Measurements from ENCODE around the gene MAP7D2. TPM values are rescaled to one million over a fixed set of nuclear protein-coding genes. Genes with fewer than 3 reads are reported as not detected.

Gene MAP7D2
- total and polyA plus RNA-seq, 2 of the 4 experiments (the other 2 are of a cell fraction), result 0.18 to 0.19 TPM

DNA sequence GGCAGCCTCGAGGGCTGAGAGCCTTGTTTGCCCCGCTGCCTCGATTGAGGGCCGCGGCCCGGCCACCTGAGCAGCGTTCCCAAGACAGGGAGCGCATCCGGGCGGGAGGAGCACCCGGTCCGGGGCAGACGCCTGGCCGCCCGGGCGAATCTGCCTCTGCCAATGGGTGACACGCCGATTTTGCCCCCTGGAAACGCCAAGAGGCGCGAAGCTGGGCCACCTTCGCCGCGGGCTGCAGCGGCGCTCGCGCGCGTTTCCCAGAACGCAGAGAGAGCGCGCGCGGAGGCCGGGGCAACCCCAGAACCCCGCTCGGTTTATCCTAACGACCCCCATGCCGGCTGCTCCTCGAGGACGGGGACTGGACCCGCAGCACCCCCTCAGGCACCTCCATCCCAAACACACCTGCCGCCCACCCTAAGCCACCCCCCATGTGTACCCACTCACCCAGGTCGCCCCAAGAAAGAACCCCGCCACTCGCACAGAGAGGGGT is 575 bp downstream of the MAP7D2 start:
- no peak overlapping the region for H2BK15ac ChIP-seq (ENCODE audit: low read depth, low read length)
- no peak overlapping the region for H4K91ac ChIP-seq (ENCODE audit: insufficient read depth, low read depth, low read length)
- H3K4me1 ChIP-seq (ENCODE audit: control insufficient read depth, insufficient read depth, low read length), result no peaks in the 10 kb centered on the region
- H2BK120ac ChIP-seq (ENCODE audit: low read depth, low read length), result no peak overlapping the region
- CTCF ChIA-PET, result no interaction called here
- no peak overlapping the region for H3K9ac ChIP-seq (ENCODE audit: low read depth, low read length)
- BruUV-seq (replicated peaks), result no TSS peak
- H2BK20ac ChIP-seq (ENCODE audit: low read depth, low read length), result no peak overlapping the region
- WGBS, 2 experiments (ENCODE audit: extremely low coverage in 2 of 2, insufficient read length in 1 of 2), result 31% methylated on average over 16 of the region's 47 CpGs; no CpG with 5 or more reads in 1 of the 2 experiments
- intact Hi-C loops (cut with micrococcal nuclease), result loop anchor here (5.0 kb wide), 1 partner anchor 124 kb away; the partner anchor contains the start of gene BCLAF3
- H2AFZ ChIP-seq (replicated peaks; ENCODE audit: low read length, poor library complexity), result peak overlapping the region; percentile 56
- H4K5ac ChIP-seq (ENCODE audit: low read depth, low read length), result no peak overlapping the region
- no peaks in the 10 kb centered on the region for H3K79me1 ChIP-seq (ENCODE audit: low read depth in 1 of 2, low read length in 2 of 2)
- H3K9me3 ChIP-seq (ENCODE audit: control insufficient read depth, insufficient read depth, low read length), result peaks cover 8% of the 10 kb centered on the region; the same call in 1 of the 2 replicates
- dilution Hi-C loops (cut with HindIII; ENCODE audit: low sequenced_read_pairs, unreplicated experiment), result no loop called here
- no peak overlapping the region for H3K18ac ChIP-seq (ENCODE audit: low read depth, low read length)
- TF ChIP-seq RCOR1 (IDR thresholded peaks at IDR 0.05; ENCODE audit: insufficient replicate concordance, low read length) (no peak), FOS (IDR thresholded peaks at IDR 0.05; ENCODE audit: low read depth, low read length) (no peak), MXI1 (IDR thresholded peaks at IDR 0.05; ENCODE audit: borderline replicate concordance, low read depth, low read length) (no peak), CEBPB (IDR thresholded peaks at IDR 0.05; ENCODE audit: low read depth, low read length) (no peak), NFE2L2 (IDR thresholded peaks at IDR 0.05; ENCODE audit: low read depth, low read length) (no peak), MAFK (IDR thresholded peaks at IDR 0.05; ENCODE audit: low read depth, low read length) (no peak), MAZ (IDR thresholded peaks at IDR 0.05; ENCODE audit: borderline replicate concordance, low read depth, low read length) (no peak)
- H3K4ac ChIP-seq (ENCODE audit: low read depth, low read length), result no peak overlapping the region
- POLR2A ChIA-PET (ENCODE audit: unreplicated experiment), result no interaction called here
- no peak overlapping the region for H3K23ac ChIP-seq (ENCODE audit: low read depth, low read length)
- H3K56ac ChIP-seq (ENCODE audit: extremely low read depth, insufficient read depth, low read length), result no peak overlapping the region
- in situ Hi-C loops (cut with MboI; ENCODE audit: low sequenced_read_pairs), result loop anchor here (25.0 kb wide), 2 partner anchors 529 to 1729 kb away; no protein-coding TSS in a partner anchor
- no peaks in the 10 kb centered on the region for H3K36me3 ChIP-seq (ENCODE audit: control insufficient read depth, insufficient read depth, low read length)
- H2AK5ac ChIP-seq (ENCODE audit: low read depth, low read length), result no peak overlapping the region
- H2BK5ac ChIP-seq (ENCODE audit: low read depth, low read length, poor library complexity, severe bottlenecking), result no peak overlapping the region
- H3K4me3 ChIP-seq (ENCODE audit: insufficient read depth, low read depth, low read length), result no peak overlapping the region; the same call in 1 of the 2 replicates
- no peaks in the 10 kb centered on the region for H3K9me1 ChIP-seq (ENCODE audit: insufficient read depth, low read length)
- H3K27me3 ChIP-seq (ENCODE audit: control insufficient read depth, insufficient read depth, low read length), result peaks cover 35% of the 10 kb centered on the region
- H2AK9ac ChIP-seq (replicated peaks; ENCODE audit: low read depth, low read length, poor library complexity), result peak overlapping the region; percentile 9
- no peak overlapping the region for H3K27ac ChIP-seq (ENCODE audit: insufficient read depth, low read length)
- no peaks in the 10 kb centered on the region for H4K20me1 ChIP-seq (ENCODE audit: insufficient read depth, low read length)
- DNase-seq (no peak), ATAC-seq (ENCODE audit: low read depth) (peak; percentile 40; the same call in 1 of the 2 replicates)
- no peak overlapping the region for H3K14ac ChIP-seq (replicated peaks; ENCODE audit: low read depth, low read length)
- peak overlapping the region; percentile 10; the same call in 1 of the 2 replicates for H3K4me2 ChIP-seq (ENCODE audit: low read depth, low read length)
- no peak overlapping the region for H4K8ac ChIP-seq (ENCODE audit: low read depth in 2 of 2, low read length in 2 of 2)

Data from IMR-90 (cell line).